Stimulated activated CD4-positive, alpha-beta T cell treated with anti-CD3 and anti-CD28 coated beads, Interleukin-15, amount 100 ng/mL, for 24 hours (primary cell): ENCODE measurements around the gene MYH7.
"Not testable (repeated sequence)": the region's sequence is repeated elsewhere in the genome, so short reads cannot be mapped to it uniquely, and the experiment has no call there.

Experiments used
- DNase-seq: peaks from one replicate; pipeline ENCODE4 v3.0.0-alpha.2; 2020

Gene MYH7

DNA sequence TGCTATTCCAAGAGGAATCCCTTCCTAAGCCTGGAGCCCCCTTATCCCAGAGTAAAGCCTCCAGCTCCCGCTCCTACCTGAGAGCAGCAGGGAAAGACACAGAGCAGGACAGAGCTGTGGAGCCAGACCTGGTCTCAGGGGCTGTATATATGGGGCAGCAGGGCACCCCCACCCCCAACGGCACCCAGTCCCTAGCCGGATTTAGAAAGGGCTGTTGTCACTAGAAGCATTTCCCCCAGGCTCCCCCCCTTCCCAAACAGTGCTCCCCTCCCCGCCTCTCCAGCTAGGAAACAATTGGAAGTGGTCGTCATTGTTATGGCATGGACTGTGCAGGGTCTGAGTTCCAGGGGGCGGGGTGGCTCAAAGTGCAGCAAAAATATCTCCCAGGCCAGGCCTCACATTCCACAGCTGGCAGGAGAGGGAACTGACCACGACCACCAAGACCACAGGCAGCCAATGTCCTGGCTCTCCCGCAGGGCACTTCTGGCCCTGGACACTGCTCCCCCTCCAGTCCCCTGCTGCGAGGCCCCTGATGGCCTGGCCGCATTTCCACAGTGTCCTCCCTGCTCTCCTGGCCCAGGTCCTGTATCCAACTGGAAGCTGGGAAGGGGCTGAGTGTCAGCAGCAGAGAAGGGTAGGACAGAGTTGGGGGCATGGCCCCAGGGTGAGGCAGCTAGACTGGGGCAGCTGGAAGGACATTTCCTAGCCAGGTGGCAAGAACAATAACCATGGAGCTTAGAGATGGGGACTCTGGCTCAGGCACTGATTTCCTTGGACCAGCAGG is at the start of gene MYH7:
Gene MYH7 (minus strand): TSS at position 118 of the 784 bp plus-strand sequence. CDS start 1,928 bp downstream, outside the sequence.
- DNase-seq, result no peak

DNA sequence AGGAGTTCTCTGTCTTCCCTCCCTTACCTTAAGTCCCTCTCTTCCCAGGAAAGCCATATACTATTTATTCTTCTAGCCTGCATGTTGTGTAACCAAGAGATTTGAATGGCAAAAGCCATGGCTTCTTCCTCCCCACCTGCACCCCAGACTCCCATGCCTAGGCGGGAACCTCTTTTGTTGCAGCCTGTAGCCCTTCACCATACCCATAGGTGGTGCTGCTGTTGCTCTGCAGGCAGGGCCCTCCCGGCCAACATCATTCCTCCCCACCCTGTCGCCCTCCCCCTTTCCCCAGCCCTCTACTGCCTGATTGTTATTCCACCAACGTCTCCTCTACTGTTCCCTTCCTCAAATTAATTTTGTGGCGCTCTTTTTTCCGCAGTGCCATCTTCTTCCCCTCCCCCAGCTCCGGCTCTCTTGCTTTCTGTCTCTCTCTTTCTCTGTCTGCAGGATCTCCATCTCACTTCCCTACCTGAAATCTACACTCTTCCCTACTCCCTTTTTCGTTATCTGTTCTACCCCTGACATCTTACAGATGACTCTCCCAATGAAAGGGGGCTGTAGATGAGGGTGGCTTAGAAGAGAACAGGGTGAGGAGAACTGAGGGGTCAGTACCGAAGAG is 47.9 kb upstream of the MYH7 start:
- peak; percentile 7 for DNase-seq

DNA sequence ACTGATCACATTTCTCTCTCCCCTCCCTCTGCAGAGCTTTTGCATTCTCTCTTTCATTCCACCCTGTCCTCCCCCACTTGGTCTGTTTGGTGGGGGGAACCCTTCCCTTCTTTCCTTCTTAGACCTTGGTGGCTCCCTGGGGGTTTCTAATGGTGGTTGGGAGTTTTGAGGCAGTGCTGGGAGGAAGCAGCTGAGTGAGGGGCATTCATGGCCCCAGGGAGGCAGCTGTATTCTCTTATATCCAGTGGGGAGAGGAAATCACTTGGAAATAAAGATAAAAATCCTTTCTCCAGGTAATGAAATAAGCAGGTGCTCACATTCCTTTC is 47.3 kb upstream of the MYH7 start:
- no peak for DNase-seq

DNA sequence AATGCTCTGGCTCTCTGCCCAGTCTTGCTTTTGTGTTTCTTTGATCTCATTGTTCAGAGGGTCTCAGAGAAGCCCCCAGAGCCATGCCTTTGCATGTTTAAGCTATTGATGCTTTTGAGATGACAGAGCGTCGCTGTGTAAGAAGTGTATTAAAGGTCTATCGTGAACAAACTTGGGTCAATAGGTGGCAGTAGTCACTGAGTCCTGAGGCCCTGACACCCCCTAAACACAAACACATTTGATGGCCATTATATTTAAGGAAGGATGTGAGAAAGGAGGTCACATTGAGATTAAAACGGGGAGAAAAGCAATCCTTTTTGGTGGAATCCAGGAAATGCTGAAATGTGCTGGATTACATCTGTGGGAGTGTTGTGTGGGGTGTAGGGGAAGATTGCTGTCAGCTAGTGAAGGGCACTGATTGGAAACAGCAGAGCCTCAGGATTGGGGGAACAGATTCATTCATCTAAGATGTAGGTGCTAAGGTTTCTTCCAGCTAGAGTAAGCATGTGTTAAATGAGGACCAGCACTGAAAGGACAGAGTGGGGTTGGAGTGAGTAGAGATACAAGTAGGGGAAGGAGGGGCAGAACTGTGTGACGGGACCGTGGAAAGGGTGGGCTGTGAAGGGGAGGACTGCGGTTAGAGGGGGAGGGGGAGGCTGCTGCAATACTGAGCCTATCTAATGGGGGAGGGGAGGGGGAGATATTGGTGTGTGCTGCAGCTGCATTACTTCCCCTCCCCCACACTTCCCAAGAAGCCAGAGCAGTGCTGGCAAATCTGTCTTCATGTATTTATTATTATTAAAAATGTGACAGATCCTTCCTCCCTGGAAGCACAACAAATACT is 46.7 kb upstream of the MYH7 start:
- DNase-seq, result no peak

DNA sequence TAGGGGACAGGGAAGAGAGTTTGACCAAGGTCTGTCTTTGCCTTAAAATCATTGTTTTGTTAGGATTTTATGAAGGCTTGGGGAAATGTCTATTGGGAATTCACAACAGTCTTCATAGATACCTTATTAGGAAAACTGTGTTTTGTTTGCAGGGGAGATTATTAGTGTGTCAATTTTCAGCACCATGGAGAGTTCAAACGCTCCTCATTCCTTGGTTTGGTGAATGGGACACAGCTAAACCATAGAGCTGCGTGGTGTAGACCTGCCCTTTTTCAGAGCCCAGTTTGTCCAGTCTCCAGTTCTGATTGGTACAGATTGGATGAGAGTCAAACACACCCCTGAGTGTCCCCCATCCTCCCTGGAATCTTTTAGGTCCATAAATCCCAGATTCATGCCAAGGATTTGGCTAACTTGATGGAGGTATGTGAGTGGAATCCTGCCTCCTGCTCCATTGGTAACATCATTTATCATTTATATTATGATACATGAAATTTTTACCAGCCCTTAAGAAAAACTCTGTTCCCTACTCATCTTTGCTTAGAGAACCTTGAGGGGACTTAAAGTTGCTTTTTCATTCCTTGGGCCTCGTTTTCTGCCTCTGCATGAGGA is 46.0 kb upstream of the MYH7 start:
- no peak for DNase-seq

DNA sequence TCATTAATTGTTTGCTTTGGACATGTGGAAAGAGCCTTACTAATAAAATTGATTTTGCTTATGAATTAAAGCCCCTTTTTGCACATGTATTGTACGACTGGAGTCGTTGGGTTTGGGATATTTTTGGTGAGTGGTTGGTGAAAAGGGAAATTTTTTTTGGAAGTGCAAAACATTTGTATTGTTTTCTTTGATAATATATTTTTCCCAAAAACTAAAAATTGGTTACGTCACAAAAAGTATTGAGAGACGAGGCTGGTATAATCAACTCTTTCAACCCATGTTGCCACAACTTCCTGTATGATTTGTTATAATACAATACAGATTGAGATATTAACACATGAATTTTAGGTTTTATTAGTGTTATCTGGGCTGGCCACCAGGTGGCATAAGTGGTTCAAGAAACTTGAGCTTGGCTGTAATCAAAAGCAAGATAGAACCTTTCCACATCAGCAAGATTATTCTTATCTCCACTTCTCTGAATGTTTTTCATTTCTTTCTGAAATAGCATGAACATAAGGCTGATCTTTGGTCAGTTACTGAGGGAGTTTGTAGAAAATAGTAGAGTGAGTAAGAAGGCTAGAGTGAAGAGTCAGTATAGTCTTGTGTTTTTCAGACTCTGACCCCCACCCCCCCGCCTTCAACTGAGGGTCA is 42.8 kb upstream of the MYH7 start:
- peak; percentile 72 for DNase-seq

DNA sequence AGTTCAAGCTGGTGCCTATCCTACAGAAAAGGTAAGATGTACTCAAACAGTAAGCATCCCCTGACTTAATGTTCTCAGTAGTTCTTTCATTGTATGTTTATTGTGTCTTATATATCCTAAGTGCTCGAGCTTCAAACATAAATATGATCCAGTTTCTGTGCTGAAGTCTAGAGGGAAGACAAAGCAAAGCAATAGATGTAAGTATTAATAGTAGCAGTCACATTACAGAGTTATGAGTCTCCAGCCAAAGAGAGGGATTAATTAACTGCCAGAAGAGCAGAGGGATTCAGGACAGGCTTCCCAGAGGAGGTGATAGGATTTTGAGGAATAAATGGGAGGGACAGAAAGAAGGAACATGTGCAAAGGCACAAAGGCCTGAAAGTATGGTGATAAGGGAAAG is 35.5 kb upstream of the MYH7 start:
- DNase-seq, result no peak

DNA sequence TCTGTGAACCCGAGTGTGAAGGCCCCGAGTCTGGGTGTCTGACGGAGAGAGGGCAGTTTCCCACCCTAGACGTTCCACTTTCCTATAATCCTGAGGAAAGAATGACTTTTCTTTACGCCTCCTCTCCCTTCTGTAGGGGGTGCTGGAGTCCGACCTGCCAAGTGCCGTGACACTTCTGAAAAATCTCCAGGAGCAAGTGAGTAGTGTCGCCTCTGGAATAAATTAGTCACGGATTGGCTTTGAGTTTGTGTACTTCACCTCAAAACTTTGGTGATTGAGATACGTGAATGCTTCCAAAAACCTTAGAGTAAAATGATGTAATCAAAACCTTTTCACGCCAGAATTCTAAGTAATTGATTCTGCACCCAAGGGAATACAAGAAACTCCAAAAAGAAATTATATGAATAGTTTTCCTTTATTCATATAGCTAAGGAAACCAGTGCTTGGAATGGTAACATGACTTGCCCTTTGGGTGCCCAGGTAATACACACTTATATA is 34.5 kb upstream of the MYH7 start:
- DNase-seq, result no peak

DNA sequence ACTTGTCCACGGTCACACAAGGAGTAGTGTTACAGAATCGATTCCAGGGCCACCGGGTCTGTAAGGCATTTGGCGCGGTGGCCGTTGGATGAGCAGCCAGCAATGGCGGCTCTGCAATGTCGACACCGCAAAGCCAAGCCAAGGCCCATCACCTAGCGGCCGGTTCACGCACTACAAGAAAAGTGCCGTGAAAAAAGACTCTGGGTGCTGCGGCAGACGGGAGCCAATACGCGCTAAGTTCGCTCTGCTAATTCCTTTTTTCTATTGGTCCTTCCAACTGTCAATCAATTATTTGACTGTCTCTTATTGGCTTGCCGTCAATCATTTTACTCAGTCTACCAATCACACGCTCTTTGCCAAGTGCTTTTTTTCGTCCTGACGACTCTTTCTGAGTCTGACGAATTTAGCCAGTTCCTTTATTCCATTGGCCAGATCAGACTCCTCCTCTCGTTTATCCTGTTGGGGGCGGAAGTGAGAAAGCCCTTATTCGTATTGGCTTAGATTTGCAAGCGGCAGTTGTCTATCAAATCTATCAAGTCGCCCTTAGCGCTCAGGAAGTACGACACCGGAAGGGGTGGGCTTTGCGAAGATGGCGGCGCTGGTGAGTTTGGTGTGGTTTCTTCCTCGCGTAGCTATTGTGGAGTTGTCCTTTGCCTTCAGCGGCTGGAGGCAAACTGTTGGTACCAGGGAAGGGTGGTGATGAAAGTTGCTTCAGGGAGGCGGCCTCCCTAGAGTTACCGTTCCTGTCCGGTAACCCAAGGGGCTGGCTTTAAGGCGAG is 33.9 kb upstream of the MYH7 start, which contains the start of gene NGDN:
Gene NGDN (plus strand): TSS at position 577 of the 779 bp plus-strand sequence. CDS start 13 bp downstream, at position 590.
- DNase-seq, result peak; percentile 92

DNA sequence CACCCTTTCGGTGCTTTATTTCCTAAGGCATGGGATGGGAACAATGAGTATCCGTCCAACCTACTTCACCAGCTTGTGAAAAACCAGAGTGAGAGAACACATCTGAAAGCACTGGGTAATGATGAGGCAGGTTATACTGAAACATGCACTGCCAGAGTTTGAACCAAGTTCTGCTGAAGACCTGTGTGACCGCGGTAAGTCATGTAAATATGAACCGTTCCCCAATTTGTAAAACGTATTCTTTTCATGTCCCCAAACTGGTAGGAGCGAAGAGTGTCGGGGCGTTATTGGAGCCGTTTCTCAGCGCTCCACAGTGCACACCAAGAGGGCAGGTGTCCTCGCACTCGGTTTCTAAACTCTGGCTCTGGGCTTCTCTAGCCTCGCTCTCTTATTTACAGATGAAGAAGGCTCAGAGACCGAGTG is 33.3 kb upstream of the MYH7 start:
- DNase-seq, result no peak

DNA sequence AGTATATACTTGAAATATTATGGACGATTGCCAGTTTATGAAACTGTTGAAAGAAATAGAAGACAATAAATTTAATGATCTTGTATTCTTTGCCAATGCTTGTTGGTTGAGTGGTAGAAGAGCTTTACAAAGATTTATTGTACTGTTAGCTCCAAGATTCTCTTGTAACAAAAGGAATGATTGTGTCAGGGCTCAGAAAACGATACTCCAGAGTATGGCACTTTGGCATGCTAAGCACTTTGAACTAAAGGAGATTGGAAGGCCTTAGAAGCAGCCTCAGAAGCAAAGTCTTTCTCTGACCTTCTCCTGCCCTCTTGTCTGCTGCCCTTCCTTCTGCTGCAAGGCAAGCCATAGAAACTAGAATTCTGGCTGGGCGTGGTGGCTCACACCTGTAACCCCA is 29.8 kb upstream of the MYH7 start:
- no peak for DNase-seq

DNA sequence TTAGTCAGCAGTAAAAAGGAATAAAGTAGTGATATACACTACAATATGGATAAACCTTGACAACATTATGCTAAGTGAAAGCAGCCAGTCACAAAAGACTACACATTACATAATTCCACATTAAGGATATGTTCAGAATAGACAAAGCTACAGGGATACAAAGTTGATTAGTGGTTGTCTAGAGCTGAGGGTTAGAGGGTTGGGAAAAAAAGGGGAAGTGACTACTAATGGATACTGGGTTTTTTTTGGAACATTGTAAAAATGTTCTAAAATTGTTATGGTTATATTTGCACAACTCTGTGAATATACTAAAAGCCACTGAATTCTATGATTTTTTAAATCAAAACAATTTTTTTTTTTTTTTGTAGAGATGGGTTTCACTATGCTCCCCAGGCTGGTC is 29.2 kb upstream of the MYH7 start:
- DNase-seq, result no peak

DNA sequence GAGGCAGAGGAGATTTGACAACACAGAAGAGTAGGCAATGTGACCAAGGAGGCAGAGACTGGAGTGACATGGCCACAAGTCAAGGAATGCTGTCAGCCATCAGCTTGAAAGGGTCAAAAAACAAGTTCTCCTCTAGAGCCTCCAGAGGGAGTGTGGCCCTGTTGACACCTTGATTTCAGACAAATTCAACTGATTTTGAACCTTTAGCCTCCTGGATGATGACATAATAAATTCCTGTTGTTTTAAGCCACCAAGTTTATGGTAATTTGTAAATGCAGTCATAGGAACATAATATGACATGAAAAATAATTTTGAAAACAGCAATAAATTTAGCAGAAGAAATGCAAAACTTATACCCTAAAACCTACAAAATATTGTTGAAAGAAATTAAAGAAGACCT is 25.5 kb upstream of the MYH7 start:
- DNase-seq, result no peak

DNA sequence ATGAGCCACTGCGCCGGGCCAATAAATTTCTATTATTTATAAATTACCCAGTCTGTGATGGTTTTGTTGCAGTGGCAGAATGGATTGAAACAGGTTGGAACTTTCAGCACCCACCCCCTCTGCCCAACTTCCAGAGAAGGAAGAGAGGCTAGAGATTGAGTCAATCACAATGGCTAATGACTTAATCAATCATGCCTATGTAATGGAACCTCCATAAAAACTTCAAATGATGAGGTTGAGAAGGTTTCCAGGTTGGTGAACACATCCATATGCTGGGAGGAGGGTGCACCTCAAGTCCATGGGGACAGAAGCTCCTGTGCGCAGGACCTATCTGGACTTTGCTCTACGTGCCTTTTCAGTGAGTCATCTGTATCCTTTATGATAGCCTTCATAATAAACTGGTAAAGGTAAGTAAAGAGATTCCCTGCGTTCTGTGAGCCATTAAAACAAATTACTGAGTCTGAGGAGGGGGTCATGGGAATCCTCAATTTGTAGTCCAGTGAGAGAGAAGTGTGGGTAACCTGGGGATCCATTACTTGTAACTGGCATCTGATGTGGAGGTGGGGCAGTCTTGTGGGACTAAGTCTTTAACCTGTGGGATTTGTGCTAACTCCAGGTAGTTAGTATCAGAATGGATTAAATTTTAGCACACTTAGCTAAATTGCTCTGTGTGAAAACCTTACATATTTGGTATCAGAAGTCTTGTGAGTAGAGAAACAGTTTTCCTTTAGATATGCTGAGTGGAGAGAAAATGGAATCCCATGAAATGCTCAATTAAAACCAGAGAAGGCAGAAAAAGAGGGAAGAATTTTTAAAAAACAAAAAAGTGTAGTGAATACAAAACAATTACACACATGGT is 22.4 kb upstream of the MYH7 start:
- DNase-seq, result no peak

DNA sequence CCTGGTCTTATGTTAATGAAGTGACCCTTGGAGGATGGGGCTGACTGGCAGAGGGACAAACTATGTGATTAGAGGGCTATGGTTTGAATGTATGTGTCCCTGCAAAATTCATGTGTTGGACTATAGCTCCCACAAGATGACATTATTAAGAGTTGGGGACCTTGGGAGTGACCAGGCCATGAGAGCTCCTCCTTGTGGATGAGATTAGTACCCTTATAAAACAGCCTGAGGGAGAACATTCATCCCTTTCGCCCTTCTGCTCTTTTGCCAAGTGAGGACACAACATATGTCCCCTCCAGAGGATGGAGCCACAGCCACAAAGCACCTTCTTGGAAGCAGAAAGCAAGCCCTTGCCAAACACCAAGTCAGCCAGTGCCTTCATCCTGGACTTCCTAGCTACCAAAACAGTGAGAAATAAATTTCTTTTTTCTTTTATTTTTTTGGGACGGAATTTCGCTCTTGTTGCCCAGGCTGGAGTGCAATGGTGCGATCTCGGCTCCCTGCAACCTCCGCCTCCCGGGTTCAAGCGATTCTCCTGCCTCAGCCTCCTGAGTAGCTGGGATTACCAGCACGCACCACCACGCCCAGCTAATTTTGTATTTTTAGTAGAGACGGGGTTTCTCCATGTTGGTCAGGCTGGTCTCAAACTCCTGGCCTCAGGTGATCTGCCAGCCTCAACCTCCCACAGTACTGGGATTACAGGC is 21.6 kb upstream of the MYH7 start:
- DNase-seq, result not testable (repeated sequence)

DNA sequence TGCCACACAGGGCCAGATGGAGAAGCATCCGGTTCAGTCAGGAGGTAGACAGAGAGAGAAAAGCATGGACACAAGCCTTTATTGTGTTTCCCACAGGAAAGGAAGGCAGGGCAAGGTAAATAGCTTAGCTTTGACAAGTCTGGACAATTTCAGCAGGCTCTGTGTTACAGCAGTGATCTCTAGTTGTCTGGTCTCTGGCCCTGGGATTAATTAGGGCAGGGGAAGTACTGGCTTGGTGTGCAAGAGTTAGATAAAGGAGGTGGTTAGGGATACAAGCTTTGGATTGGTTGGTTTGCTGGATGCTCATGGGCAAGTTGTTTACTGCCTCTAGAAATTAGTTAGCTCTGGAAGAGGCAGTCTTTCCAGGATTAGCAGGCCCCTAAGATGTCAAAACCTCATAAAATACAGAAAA is 19.0 kb upstream of the MYH7 start:
- no peak for DNase-seq

DNA sequence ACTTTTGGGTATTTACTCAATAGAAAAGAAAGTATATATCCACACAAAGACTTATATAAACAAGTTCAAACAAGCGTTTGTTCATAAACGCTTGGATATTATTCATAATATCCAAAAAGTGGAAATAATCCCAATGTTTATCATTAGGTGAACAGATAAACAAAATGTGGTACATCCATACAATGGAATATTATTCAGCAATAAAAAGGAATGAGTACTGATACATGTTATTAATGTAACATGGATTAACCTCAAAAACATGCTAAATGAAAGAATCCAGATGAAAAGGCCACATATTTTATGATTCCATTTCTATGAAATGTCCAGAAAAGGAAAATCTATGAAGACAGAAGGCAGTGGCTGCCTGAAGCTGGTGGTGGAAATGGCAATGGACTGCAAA is 16.8 kb upstream of the MYH7 start:
- no peak for DNase-seq

DNA sequence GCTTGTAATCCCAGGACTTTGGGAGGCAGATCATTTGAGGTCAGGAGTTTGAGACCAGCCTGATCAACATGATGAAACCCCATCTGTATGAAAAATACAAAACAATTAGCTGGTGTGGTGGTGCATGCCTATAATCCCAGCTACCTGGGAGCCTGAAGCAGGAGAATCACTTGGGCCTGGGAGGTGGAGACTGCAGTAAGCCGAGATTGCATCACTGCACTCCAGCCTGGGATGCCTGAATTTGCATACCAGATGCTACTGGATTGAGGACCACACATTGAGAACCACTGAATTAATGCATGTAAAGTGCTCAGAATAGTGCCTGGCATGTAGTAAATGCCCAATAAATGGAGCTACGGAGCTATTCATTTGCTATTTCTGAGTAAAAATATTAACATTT is 14.9 kb upstream of the MYH7 start:
- no peak for DNase-seq

DNA sequence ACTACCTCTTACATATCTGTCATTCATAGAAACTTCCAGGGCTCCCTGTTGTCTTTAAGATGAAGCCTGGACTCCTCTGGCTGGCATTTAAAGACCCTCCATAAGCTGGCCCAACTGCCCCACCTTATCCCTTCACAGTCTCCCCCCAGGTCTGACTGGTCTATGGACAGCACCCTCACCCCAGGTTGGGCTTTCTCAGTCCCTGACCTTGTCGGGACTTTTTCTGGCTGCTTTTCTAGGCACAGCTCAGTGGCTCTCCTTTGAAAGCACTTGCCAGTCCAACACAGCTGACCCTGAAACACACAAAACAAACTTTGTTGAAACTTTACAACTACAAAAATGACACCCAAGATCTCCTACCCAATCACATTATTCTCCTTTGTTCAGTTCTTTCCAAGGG is 13.9 kb upstream of the MYH7 start:
- DNase-seq, result no peak
